Ovary (tissue), 3 donors: Measurements from ENCODE around the gene SOX10.

Experiments used
- POLR2A ChIP-seq: fragments of 450-650 bp; IDR thresholded peaks from one replicate; pipeline ENCODE4 v1.6.1; 2017; ENCODE audit warnings: antibody characterized with exemption, mild to moderate bottlenecking, moderate library complexity
- TF ChIP-seq, protein P1 (sequence below), 3 donors: fragments of 450-650 bp in 2 of 3; fragments of 200-600 bp in 1 of 3; IDR thresholded peaks; one replicate each; pipeline versions ENCODE4 v1.5.1 to v1.8.0; 2016 to 2022; ENCODE audit warnings: antibody characterized with exemption in 3 of 3, mild to moderate bottlenecking in 1 of 3
- donor health status: DM: no; HTN: no; CAD: no.

DNA sequence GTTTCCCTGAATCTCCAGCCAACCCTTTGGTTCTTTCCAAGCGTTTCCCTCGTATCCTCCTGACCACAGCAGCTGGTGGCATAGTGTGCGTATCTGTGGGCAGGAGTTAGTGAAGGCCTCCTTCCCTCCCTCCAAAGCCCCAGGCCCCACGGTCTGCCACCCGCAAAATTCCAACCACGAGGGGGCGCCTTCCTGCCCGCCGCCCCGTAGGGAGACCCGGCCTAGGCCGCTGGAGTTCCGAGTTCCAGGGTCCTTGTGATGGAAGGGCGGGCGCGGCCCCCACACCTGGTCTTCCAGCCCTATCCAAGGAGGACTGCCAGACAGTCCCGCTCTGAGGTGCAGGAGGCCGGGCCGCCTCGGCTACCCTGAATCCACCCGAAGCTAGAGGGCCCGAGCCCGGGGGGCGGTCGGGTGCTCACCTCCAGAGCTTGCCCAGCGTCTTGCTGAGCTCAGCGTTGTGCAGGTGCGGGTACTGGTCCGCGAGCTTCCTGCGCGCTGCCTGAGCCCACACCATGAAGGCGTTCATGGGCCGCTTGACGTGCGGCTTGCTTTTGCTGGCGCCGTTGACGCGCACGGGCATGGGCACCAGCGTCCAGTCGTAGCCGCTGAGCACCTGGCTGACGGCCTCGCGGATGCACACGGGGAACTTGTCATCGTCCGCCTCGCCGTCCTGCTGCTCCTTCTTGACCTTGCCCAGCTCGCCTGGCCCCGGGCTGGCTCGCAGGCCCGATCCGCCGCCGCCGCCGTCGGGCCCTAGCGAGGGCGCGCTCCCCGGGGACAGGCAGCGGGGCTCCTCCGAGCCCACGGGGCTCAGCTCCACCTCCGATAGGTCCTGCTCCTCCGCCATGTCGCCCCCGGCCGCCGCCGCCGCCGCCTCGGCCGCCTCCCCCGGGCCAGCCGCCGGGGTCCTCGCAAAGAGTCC is 1.2 kb downstream of the SOX10 start:
- TF ChIP-seq, protein P1, sequence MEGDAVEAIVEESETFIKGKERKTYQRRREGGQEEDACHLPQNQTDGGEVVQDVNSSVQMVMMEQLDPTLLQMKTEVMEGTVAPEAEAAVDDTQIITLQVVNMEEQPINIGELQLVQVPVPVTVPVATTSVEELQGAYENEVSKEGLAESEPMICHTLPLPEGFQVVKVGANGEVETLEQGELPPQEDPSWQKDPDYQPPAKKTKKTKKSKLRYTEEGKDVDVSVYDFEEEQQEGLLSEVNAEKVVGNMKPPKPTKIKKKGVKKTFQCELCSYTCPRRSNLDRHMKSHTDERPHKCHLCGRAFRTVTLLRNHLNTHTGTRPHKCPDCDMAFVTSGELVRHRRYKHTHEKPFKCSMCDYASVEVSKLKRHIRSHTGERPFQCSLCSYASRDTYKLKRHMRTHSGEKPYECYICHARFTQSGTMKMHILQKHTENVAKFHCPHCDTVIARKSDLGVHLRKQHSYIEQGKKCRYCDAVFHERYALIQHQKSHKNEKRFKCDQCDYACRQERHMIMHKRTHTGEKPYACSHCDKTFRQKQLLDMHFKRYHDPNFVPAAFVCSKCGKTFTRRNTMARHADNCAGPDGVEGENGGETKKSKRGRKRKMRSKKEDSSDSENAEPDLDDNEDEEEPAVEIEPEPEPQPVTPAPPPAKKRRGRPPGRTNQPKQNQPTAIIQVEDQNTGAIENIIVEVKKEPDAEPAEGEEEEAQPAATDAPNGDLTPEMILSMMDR (IDR thresholded peaks at IDR 0.05) = no peak
- TF ChIP-seq POLR2A = no peak
